ENCODE measurements around the gene LDLRAP1. TPM values are rescaled to one million over a fixed set of nuclear protein-coding genes. Genes with fewer than 3 reads are reported as not detected.

The LDLRAP1 gene
- total and polyA plus RNA-seq, 4 donors = 5.2 to 17.8 (median 13.3) TPM

GRCh38 chr1:25568090-25568833 lies 24.9 kb downstream of the LDLRAP1 start:
- Histone ChIP-seq H3K4me1 (ENCODE audit: control insufficient read depth in 4 of 4, insufficient read depth in 4 of 4, low read length in 3 of 4) (peaks cover 7 to 52% (median 43%) of the 10 kb centered on the region in 4 donors), H3K9ac (ENCODE audit: low read depth in 1 of 2, low read length in 2 of 2) (no peak overlapping the region), H3K36me3 (ENCODE audit: control insufficient read depth in 4 of 4, insufficient read depth in 3 of 4, low read depth in 1 of 4, low read length in 3 of 4) (peaks cover 0 to 12% (median 2%) of the 10 kb centered on the region in 4 donors), H3K9me3 (ENCODE audit: control insufficient read depth in 4 of 4, low read length in 3 of 4) (no peaks in the 10 kb centered on the region), H3K4me3 (ENCODE audit: low read depth in 1 of 3, low read length in 3 of 3) (no peak overlapping the region), H3K27me3 (ENCODE audit: control insufficient read depth in 4 of 4, insufficient read depth in 4 of 4, low read length in 3 of 4) (no peaks in the 10 kb centered on the region), H3K27ac (ENCODE audit: low read depth in 1 of 2, low read length in 2 of 2) (peak overlapping the region in 1 of 2 donors; percentile 76)
- 73% methylated on average over 21 of the region's 21 CpGs for WGBS
- no peak for DNase-seq (ENCODE audit: low spot score)
- peak in 1 of 2 donors; percentile 3 for TF ChIP-seq RAD21 (IDR thresholded peaks at IDR 0.05)
- no peak for TF ChIP-seq FOXA1 (IDR thresholded peaks at IDR 0.05)
- peak; percentile 77 for TF ChIP-seq NR2F2 (IDR thresholded peaks at IDR 0.05)
- TF ChIP-seq ZBTB33 (IDR thresholded peaks at IDR 0.05) = no peak
- TF ChIP-seq GABPA (IDR thresholded peaks at IDR 0.05 in 1 of 2, conservative IDR thresholded peaks at IDR 0.05 in 1 of 2) = no peak
- TF ChIP-seq HNF4G (IDR thresholded peaks at IDR 0.05) = no peak
- no peak for TF ChIP-seq MAX (IDR thresholded peaks at IDR 0.05)
- TF ChIP-seq CTCF (IDR thresholded peaks at IDR 0.05; ENCODE audit: low read depth, low read length, missing input control) = no peak
- no peak for TF ChIP-seq EGR1 (IDR thresholded peaks at IDR 0.05; ENCODE audit: low read depth in 2 of 2)
- no peak for TF ChIP-seq TAF1 (conservative IDR thresholded peaks at IDR 0.05)

GRCh38 chr1:25568834-25569596 lies 25.6 kb downstream of the LDLRAP1 start:
- Histone ChIP-seq H3K9ac (ENCODE audit: low read depth in 1 of 2, low read length in 2 of 2) (no peak overlapping the region), H3K4me1 (ENCODE audit: control insufficient read depth in 4 of 4, insufficient read depth in 4 of 4, low read length in 3 of 4) (peaks cover 8 to 59% (median 50%) of the 10 kb centered on the region in 4 donors), H3K36me3 (ENCODE audit: control insufficient read depth in 4 of 4, insufficient read depth in 3 of 4, low read depth in 1 of 4, low read length in 3 of 4) (peaks cover 0 to 6% (median 2%) of the 10 kb centered on the region in 4 donors), H3K27ac (ENCODE audit: low read depth in 1 of 2, low read length in 2 of 2) (peak overlapping the region in 1 of 2 donors; percentile 3), H3K4me3 (ENCODE audit: low read depth in 1 of 3, low read length in 3 of 3) (no peak overlapping the region), H3K27me3 (ENCODE audit: control insufficient read depth in 4 of 4, insufficient read depth in 4 of 4, low read length in 3 of 4) (no peaks in the 10 kb centered on the region), H3K9me3 (ENCODE audit: control insufficient read depth in 4 of 4, low read length in 3 of 4) (no peaks in the 10 kb centered on the region)
- no peak for DNase-seq (ENCODE audit: low spot score)
- WGBS = 90% methylated on average over 21 of the region's 21 CpGs
- TF ChIP-seq GABPA (IDR thresholded peaks at IDR 0.05 in 1 of 2, conservative IDR thresholded peaks at IDR 0.05 in 1 of 2) (no peak), RAD21 (IDR thresholded peaks at IDR 0.05) (no peak), SP1 (IDR thresholded peaks at IDR 0.05) (no peak), CTCF (IDR thresholded peaks at IDR 0.05; ENCODE audit: low read depth, low read length, missing input control) (no peak), JUND (IDR thresholded peaks at IDR 0.05) (no peak), MAX (IDR thresholded peaks at IDR 0.05) (no peak), REST (IDR thresholded peaks at IDR 0.05) (no peak), NR2F2 (IDR thresholded peaks at IDR 0.05) (no peak), RXRA (IDR thresholded peaks at IDR 0.05) (no peak), ATF3 (IDR thresholded peaks at IDR 0.05) (no peak), FOXA2 (IDR thresholded peaks at IDR 0.05) (no peak), ZBTB33 (IDR thresholded peaks at IDR 0.05) (no peak), HNF4G (IDR thresholded peaks at IDR 0.05) (no peak)

All from liver (tissue), 9 donors.